LNCAP (cell line): ENCODE data around the gene GLIS2.

Experiments used
- CTCF ChIP-seq: fragments of 450-650 bp; IDR thresholded peaks from 2 replicates; pipeline ENCODE4 v1.5.1; 2017; ENCODE audit warnings: mild to moderate bottlenecking

The GLIS2 gene

GRCh38 chr16:4371357-4372000 is 55.6 kb downstream of the GLIS2 start, which contains the start of gene VASN:
TSS of gene VASN (plus strand) at chr16:4371848. CDS start at chr16:4380878, 9,030 bp downstream.
- no peak for TF ChIP-seq CTCF

- no peak; the same call in 1 of the 2 replicates for TF ChIP-seq CTCF
These were observed 56.2 kb downstream of the GLIS2 start for GRCh38 chr16:4372001-4372577.

- no peak for TF ChIP-seq CTCF
These were observed 56.9 kb downstream of the GLIS2 start for GRCh38 chr16:4372578-4373355.

- no peak for TF ChIP-seq CTCF
These were observed 57.6 kb downstream of the GLIS2 start for GRCh38 chr16:4373356-4373908.

- no peak for TF ChIP-seq CTCF
These were observed 58.3 kb downstream of the GLIS2 start for GRCh38 chr16:4373909-4374742.

- no peak for TF ChIP-seq CTCF
These were observed 59.9 kb downstream of the GLIS2 start for GRCh38 chr16:4375717-4376116.
